Thyroid gland (tissue), 4 donors: ENCODE data around the gene GALNT5.
"Not testable (repeated sequence)": the region's sequence is repeated elsewhere in the genome, so short reads cannot be mapped to it uniquely, and the experiment has no call there.

ENCODE experiments used
- CTCF ChIP-seq, 6 experiments: fragments of 200-600 bp in 3 of 6; fragments of 450-650 bp in 3 of 6; sonication (generic) in 3 of 6; IDR thresholded peaks; one replicate each; pipeline ENCODE4 v1.5.1; 2016 to 2019; ENCODE audit warnings: antibody characterized with exemption in 6 of 6, mild to moderate bottlenecking in 2 of 6, inconsistent platforms in 1 of 6, moderate library complexity in 1 of 6
- POLR2A ChIP-seq, 2 donors: fragments of 450-650 bp; IDR thresholded peaks; one replicate each; pipeline ENCODE4 v1.6.1; 2017; ENCODE audit warnings: antibody characterized with exemption in 2 of 2, mild to moderate bottlenecking in 2 of 2, moderate library complexity in 1 of 2

GRCh38 chr2:157341381-157341780 is 83.9 kb downstream of the GALNT5 start:
- not testable (repeated sequence) for TF ChIP-seq CTCF, POLR2A (IDR thresholded peaks at IDR 0.05)
